Measurements from ENCODE around the gene ADCY7.

Gene ADCY7

DNA sequence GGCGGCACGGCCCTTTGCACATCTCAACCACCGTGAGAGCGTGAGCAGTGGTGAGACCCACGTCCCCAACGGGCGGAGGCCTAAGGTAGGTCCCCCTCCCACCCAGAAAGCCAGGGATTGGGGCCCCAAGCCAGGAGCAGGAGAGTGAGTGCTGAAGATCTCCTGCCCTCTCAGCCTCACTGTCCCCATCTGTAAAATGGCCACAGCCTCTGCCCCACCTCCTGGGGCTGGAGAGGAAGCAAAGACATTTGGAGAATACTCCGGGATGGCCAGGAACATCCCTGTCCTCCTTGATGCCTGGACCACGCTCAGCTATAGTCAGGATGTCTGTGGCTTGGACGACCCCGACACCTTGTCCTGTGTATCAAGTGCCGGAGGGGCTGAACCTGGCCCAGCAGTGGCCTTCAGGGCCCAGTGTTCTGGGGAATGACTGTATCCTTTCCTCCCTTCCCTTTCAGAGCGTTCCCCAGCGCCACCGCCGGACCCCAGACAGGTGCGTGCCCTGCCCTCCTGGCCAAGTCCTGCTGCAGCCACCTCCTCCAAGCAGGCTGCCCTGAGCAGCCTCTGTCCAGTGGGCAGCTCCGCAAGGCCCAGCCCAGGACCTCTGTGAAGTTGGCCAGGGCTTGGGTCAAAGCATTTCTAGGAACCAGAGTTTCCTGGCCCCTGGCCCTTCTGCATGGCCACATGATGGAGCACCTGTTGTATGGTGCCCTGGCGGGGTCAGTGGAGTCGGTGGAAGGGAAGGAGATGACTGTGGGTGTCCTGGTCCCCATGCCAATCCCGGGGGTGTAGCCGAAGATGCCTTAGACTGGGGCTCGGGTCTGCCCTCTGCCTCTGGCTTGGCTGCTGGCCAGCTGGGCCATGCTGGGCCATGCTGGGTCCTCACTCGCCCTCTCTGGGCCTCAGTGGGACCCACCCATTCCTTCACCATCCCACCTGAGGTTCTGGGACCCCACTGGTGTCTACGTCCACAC is 38.4 kb downstream of the ADCY7 start:
- H2AFZ ChIP-seq (ENCODE audit: low read length), result no peak overlapping the region
- no peak overlapping the region for H3K27ac ChIP-seq (ENCODE audit: low read length)
- H3K9me3 ChIP-seq (replicated peaks; ENCODE audit: insufficient read depth, low read length), result no peaks in the 10 kb centered on the region
- TF ChIP-seq EZH2phosphoT487 (IDR thresholded peaks at IDR 0.05; ENCODE audit: low read length) (no peak), EZH2 (optimal IDR thresholded peaks at IDR 0.05; ENCODE audit: low read depth, low read length) (no peak)
- TF ChIP-seq, protein P1, sequence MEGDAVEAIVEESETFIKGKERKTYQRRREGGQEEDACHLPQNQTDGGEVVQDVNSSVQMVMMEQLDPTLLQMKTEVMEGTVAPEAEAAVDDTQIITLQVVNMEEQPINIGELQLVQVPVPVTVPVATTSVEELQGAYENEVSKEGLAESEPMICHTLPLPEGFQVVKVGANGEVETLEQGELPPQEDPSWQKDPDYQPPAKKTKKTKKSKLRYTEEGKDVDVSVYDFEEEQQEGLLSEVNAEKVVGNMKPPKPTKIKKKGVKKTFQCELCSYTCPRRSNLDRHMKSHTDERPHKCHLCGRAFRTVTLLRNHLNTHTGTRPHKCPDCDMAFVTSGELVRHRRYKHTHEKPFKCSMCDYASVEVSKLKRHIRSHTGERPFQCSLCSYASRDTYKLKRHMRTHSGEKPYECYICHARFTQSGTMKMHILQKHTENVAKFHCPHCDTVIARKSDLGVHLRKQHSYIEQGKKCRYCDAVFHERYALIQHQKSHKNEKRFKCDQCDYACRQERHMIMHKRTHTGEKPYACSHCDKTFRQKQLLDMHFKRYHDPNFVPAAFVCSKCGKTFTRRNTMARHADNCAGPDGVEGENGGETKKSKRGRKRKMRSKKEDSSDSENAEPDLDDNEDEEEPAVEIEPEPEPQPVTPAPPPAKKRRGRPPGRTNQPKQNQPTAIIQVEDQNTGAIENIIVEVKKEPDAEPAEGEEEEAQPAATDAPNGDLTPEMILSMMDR (IDR thresholded peaks at IDR 0.05; ENCODE audit: low read length), result no peak
- H3K4me3 ChIP-seq (ENCODE audit: low read length), result no peak overlapping the region
- no peaks in the 10 kb centered on the region for H3F3A ChIP-seq (ENCODE audit: insufficient read depth, low read length)
- H3K4me2 ChIP-seq (ENCODE audit: low read depth, low read length), result no peak overlapping the region
- H3K9ac ChIP-seq (ENCODE audit: low read length), result no peak overlapping the region
- H4K20me1 ChIP-seq (ENCODE audit: insufficient read depth, low read length), result no peaks in the 10 kb centered on the region
- no peaks in the 10 kb centered on the region for H3K27me3 ChIP-seq (replicated peaks; ENCODE audit: insufficient read depth, low read length)
- no peak for DNase-seq
- no peaks in the 10 kb centered on the region for H3K79me2 ChIP-seq (ENCODE audit: low read length)
- H3K9me2 ChIP-seq (replicated peaks; ENCODE audit: insufficient read depth, low read length), result no peaks in the 10 kb centered on the region
- H3K36me3 ChIP-seq (replicated peaks; ENCODE audit: insufficient read depth, low read length), result no peaks in the 10 kb centered on the region
- no peaks in the 10 kb centered on the region for H3K4me1 ChIP-seq (ENCODE audit: low read length)

DNA sequence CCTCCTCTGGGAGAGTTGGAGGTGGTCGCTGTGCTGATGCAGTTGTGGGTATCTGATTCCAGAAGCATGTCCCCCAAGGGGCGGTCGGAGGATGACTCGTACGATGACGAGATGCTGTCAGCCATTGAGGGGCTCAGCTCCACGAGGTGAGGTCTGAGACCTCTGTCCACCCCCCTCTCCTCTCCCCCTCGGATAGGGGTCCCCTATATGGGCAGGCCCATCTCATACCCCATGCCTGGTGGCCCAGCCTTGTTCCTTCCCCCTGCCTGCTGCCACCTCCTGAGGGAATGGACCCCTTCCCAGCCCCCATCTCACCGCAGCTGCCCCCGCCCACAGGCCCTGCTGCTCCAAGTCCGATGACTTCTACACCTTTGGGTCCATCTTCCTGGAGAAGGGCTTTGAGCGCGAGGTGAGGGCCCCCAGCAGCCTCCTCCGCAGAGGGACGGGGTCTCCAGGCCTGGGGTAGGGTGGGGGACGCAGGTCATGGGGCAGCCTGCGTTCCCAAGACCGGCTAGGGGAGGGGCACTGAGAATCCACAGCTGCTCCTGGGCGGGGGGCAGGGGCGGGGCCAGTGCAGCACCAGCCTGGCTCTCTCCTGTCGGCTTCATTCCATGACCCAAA is 39.2 kb downstream of the ADCY7 start:
- H4K20me1 ChIP-seq (ENCODE audit: insufficient read depth, low read length), result no peaks in the 10 kb centered on the region
- no peak overlapping the region for H2AFZ ChIP-seq (ENCODE audit: low read length)
- H3K36me3 ChIP-seq (replicated peaks; ENCODE audit: insufficient read depth, low read length), result no peaks in the 10 kb centered on the region
- H3K9ac ChIP-seq (ENCODE audit: low read length), result no peak overlapping the region
- no peaks in the 10 kb centered on the region for H3K9me3 ChIP-seq (replicated peaks; ENCODE audit: insufficient read depth, low read length)
- no peaks in the 10 kb centered on the region for H3K4me1 ChIP-seq (ENCODE audit: low read length)
- no peak overlapping the region for H3K4me3 ChIP-seq (ENCODE audit: low read length)
- no peak for DNase-seq
- no peaks in the 10 kb centered on the region for H3K9me2 ChIP-seq (replicated peaks; ENCODE audit: insufficient read depth, low read length)
- no peaks in the 10 kb centered on the region for H3F3A ChIP-seq (ENCODE audit: insufficient read depth, low read length)
- TF ChIP-seq, protein P1 (IDR thresholded peaks at IDR 0.05; ENCODE audit: low read length), result no peak
- TF ChIP-seq EZH2 (optimal IDR thresholded peaks at IDR 0.05; ENCODE audit: low read depth, low read length) (no peak), EZH2phosphoT487 (IDR thresholded peaks at IDR 0.05; ENCODE audit: low read length) (no peak)
- H3K27ac ChIP-seq (ENCODE audit: low read length), result no peak overlapping the region
- no peaks in the 10 kb centered on the region for H3K27me3 ChIP-seq (replicated peaks; ENCODE audit: insufficient read depth, low read length)
- H3K79me2 ChIP-seq (ENCODE audit: low read length), result no peaks in the 10 kb centered on the region
- no peak overlapping the region for H3K4me2 ChIP-seq (ENCODE audit: low read depth, low read length)

DNA sequence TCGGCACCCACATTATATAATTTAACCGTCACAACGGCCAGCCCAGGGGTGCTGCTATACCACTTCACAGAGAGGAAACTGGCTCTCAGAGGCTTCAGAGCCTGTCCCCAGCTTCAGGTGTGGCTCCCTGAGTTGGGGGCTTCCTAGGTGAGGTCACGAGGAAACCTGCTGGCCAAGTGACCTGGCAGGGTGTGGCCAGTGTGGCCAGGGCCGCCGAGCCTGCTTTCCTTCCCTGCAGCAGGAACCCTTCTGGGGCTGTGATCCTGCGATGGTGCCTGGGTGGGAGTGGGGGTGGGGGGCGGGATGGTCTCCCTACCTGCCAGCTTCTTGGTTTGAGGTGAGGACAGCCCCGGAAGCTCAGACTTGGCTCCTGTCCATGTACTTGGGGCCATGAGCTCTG is 39.9 kb downstream of the ADCY7 start:
- Histone ChIP-seq H2AFZ (ENCODE audit: low read length) (no peak overlapping the region), H3K4me3 (ENCODE audit: low read length) (no peak overlapping the region), H4K20me1 (ENCODE audit: insufficient read depth, low read length) (no peaks in the 10 kb centered on the region), H3K4me2 (ENCODE audit: low read depth, low read length) (no peak overlapping the region), H3K9ac (ENCODE audit: low read length) (no peak overlapping the region), H3K9me2 (replicated peaks; ENCODE audit: insufficient read depth, low read length) (no peaks in the 10 kb centered on the region), H3K36me3 (replicated peaks; ENCODE audit: insufficient read depth, low read length) (no peaks in the 10 kb centered on the region), H3K27ac (ENCODE audit: low read length) (no peak overlapping the region), H3F3A (ENCODE audit: insufficient read depth, low read length) (no peaks in the 10 kb centered on the region), H3K4me1 (ENCODE audit: low read length) (no peaks in the 10 kb centered on the region), H3K27me3 (replicated peaks; ENCODE audit: insufficient read depth, low read length) (no peaks in the 10 kb centered on the region), H3K9me3 (replicated peaks; ENCODE audit: insufficient read depth, low read length) (no peaks in the 10 kb centered on the region), H3K79me2 (ENCODE audit: low read length) (no peaks in the 10 kb centered on the region)
- no peak for TF ChIP-seq EZH2phosphoT487 (IDR thresholded peaks at IDR 0.05; ENCODE audit: low read length)
- no peak for TF ChIP-seq EZH2 (optimal IDR thresholded peaks at IDR 0.05; ENCODE audit: low read depth, low read length)
- TF ChIP-seq, protein P1 (IDR thresholded peaks at IDR 0.05; ENCODE audit: low read length), result no peak
- DNase-seq, result no peak

Data from MM.1S (cell line).